ENCODE measurements around the gene PDCD4. TPM values are rescaled to one million over a fixed set of nuclear protein-coding genes. Genes with fewer than 3 reads are reported as not detected.

The PDCD4 gene
- total and polyA plus RNA-seq, 2 of the 13 experiments (the other 11 are each of a cell fraction or from before 2014, with no cell fraction given): 22.8 to 56.2 TPM

GRCh38 chr10:110857265-110858171, 14.2 kb upstream of the PDCD4 start (continued):
- TF ChIP-seq, protein P1, sequence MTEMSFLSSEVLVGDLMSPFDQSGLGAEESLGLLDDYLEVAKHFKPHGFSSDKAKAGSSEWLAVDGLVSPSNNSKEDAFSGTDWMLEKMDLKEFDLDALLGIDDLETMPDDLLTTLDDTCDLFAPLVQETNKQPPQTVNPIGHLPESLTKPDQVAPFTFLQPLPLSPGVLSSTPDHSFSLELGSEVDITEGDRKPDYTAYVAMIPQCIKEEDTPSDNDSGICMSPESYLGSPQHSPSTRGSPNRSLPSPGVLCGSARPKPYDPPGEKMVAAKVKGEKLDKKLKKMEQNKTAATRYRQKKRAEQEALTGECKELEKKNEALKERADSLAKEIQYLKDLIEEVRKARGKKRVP (CRISPR knock-in tag; IDR thresholded peaks at IDR 0.05): peak in 1 of 2 experiments; percentile 51; a peak in 1 of 4 replicates
- TF ChIP-seq ZBTB42 (CRISPR knock-in tag; IDR thresholded peaks at IDR 0.05) (no peak), ZNF431 (CRISPR knock-in tag; IDR thresholded peaks at IDR 0.05; ENCODE audit: borderline replicate concordance, low read depth) (0 out of 2 replicates have a peak, but pooled peaks have one; percentile 41), ZNF75D (CRISPR knock-in tag; IDR thresholded peaks at IDR 0.05; ENCODE audit: borderline replicate concordance) (no peak), ZFP37 (CRISPR knock-in tag; IDR thresholded peaks at IDR 0.05; ENCODE audit: borderline replicate concordance) (no peak), CENPT (CRISPR knock-in tag; IDR thresholded peaks at IDR 0.05; ENCODE audit: low read depth) (no peak), PHF8 (CRISPR knock-in tag; IDR thresholded peaks at IDR 0.05) (no peak), TCF12 (IDR thresholded peaks at IDR 0.05) (no peak), TCF12 (CRISPR knock-in tag; IDR thresholded peaks at IDR 0.05) (0 out of 2 replicates have a peak, but pooled peaks have one; percentile 22), NAIF1 (CRISPR knock-in tag; IDR thresholded peaks at IDR 0.05; ENCODE audit: borderline replicate concordance) (no peak), FOXJ3 (CRISPR knock-in tag; IDR thresholded peaks at IDR 0.05; ENCODE audit: borderline replicate concordance) (peak; percentile 80; the same call in 1 of the 2 replicates), ZNF589 (CRISPR knock-in tag; conservative IDR thresholded peaks at IDR 0.05) (no peak), NFIB (CRISPR knock-in tag; IDR thresholded peaks at IDR 0.05; ENCODE audit: borderline replicate concordance) (no peak), ZNF580 (CRISPR knock-in tag; IDR thresholded peaks at IDR 0.05; ENCODE audit: borderline replicate concordance, low read depth) (no peak), NFYB (CRISPR knock-in tag; IDR thresholded peaks at IDR 0.05) (no peak), KDM5A (IDR thresholded peaks at IDR 0.05; ENCODE audit: borderline replicate concordance, low read length) (no peak), ZNF597 (CRISPR knock-in tag; IDR thresholded peaks at IDR 0.05) (no peak), ZNF557 (CRISPR knock-in tag; IDR thresholded peaks at IDR 0.05) (no peak), FOXO1 (CRISPR knock-in tag; IDR thresholded peaks at IDR 0.05) (peak; percentile 80; the same call in 1 of the 2 replicates), RARA (CRISPR knock-in tag; IDR thresholded peaks at IDR 0.05) (peak; percentile 46), HIVEP1 (CRISPR knock-in tag; IDR thresholded peaks at IDR 0.05) (no peak), PLRG1 (conservative IDR thresholded peaks at IDR 0.05) (no peak)
- TF ChIP-seq, protein P2, sequence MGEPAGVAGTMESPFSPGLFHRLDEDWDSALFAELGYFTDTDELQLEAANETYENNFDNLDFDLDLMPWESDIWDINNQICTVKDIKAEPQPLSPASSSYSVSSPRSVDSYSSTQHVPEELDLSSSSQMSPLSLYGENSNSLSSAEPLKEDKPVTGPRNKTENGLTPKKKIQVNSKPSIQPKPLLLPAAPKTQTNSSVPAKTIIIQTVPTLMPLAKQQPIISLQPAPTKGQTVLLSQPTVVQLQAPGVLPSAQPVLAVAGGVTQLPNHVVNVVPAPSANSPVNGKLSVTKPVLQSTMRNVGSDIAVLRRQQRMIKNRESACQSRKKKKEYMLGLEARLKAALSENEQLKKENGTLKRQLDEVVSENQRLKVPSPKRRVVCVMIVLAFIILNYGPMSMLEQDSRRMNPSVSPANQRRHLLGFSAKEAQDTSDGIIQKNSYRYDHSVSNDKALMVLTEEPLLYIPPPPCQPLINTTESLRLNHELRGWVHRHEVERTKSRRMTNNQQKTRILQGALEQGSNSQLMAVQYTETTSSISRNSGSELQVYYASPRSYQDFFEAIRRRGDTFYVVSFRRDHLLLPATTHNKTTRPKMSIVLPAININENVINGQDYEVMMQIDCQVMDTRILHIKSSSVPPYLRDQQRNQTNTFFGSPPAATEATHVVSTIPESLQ (CRISPR knock-in tag; conservative IDR thresholded peaks at IDR 0.05): no peak
- TF ChIP-seq, protein P3, sequence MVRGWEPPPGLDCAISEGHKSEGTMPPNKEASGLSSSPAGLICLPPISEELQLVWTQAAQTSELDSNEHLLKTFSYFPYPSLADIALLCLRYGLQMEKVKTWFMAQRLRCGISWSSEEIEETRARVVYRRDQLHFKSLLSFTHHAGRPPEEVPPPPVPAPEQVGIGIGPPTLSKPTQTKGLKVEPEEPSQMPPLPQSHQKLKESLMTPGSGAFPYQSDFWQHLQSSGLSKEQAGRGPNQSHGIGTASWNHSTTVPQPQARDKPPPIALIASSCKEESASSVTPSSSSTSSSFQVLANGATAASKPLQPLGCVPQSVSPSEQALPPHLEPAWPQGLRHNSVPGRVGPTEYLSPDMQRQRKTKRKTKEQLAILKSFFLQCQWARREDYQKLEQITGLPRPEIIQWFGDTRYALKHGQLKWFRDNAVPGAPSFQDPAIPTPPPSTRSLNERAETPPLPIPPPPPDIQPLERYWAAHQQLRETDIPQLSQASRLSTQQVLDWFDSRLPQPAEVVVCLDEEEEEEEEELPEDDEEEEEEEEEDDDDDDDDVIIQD (CRISPR knock-in tag; IDR thresholded peaks at IDR 0.05; ENCODE audit: low read depth): no peak
